ENCODE measurements around the gene ARL3. TPM values are rescaled to one million over a fixed set of nuclear protein-coding genes. Genes with fewer than 3 reads are reported as not detected.
"Not testable (repeated sequence)": the region's sequence is repeated elsewhere in the genome, so short reads cannot be mapped to it uniquely, and the experiment has no call there.

The ARL3 gene
- total RNA-seq, 1 donor, result 10.4 TPM

GRCh38 chr10:102723989-102724388 lies 9.8 kb upstream of the ARL3 start:
- DNase-seq (ENCODE audit: low read depth), result no peak
- no peak overlapping the region for H3K4me3 ChIP-seq (ENCODE audit: low read depth, low read length)
- TF ChIP-seq CTCF (IDR thresholded peaks at IDR 0.05; ENCODE audit: insufficient read depth, low read length), result no peak

- no peak for DNase-seq (ENCODE audit: low read depth)
- H3K4me3 ChIP-seq (ENCODE audit: low read depth, low read length), result no peak overlapping the region
- TF ChIP-seq CTCF (IDR thresholded peaks at IDR 0.05; ENCODE audit: insufficient read depth, low read length), result no peak
Measured at GRCh38 chr10:102721954-102722353, 7.8 kb upstream of the ARL3 start.

- TF ChIP-seq CTCF (IDR thresholded peaks at IDR 0.05; ENCODE audit: insufficient read depth, low read length), result no peak
- no peak overlapping the region for H3K4me3 ChIP-seq (ENCODE audit: low read depth, low read length)
- DNase-seq (ENCODE audit: low read depth), result no peak
Measured at GRCh38 chr10:102720775-102721301, 6.6 kb upstream of the ARL3 start.

- no peak for TF ChIP-seq CTCF (IDR thresholded peaks at IDR 0.05; ENCODE audit: insufficient read depth, low read length)
- H3K4me3 ChIP-seq (ENCODE audit: low read depth, low read length), result no peak overlapping the region
- no peak for DNase-seq (ENCODE audit: low read depth)
Measured at GRCh38 chr10:102720337-102720736, 6.1 kb upstream of the ARL3 start.

- no peak overlapping the region for H3K4me3 ChIP-seq (ENCODE audit: low read depth, low read length)
- peak; percentile 29 for DNase-seq (ENCODE audit: low read depth)
Measured at GRCh38 chr10:102718220-102718619, 4.0 kb upstream of the ARL3 start.

GRCh38 chr10:102716900-102717565 lies 2.8 kb upstream of the ARL3 start:
- not testable (repeated sequence) for DNase-seq (ENCODE audit: low read depth); H3K4me3 ChIP-seq (ENCODE audit: low read depth, low read length)

More at GRCh38 chr10:102718220-102718619, 4.0 kb upstream of the ARL3 start:
- TF ChIP-seq CTCF (IDR thresholded peaks at IDR 0.05; ENCODE audit: insufficient read depth, low read length), result no peak

- no peak for TF ChIP-seq CTCF (IDR thresholded peaks at IDR 0.05; ENCODE audit: insufficient read depth, low read length)
- no peak overlapping the region for H3K4me3 ChIP-seq (ENCODE audit: low read depth, low read length)
- no peak for DNase-seq (ENCODE audit: low read depth)
Measured at GRCh38 chr10:102715880-102716279, 1.7 kb upstream of the ARL3 start.
